Measurements from ENCODE around the gene MYCN. TPM values are rescaled to one million over a fixed set of nuclear protein-coding genes. Genes with fewer than 3 reads are reported as not detected.

Gene MYCN
- total and polyA plus RNA-seq, 2 of the 8 experiments (the other 6 are each of a cell fraction or from before 2014, with no cell fraction given) = 87.8 to 137 TPM

- H2AK5ac ChIP-seq (ENCODE audit: low read depth, low read length) = no peak overlapping the region
- no peak overlapping the region for H3K56ac ChIP-seq (replicated peaks; ENCODE audit: insufficient read length, low read depth, low read length)
- ChIA-PET POLR2A (ENCODE audit: partially characterized antibody) (no interaction called here), CTCF (ENCODE audit: partially characterized antibody) (interaction anchor here (0.8 to 1.1 kb wide), 3 partner anchors 11 to 23 kb away, joined by 3 to 4 read pairs (median 3); no protein-coding TSS in a partner anchor)
- no peak overlapping the region for H2BK15ac ChIP-seq (ENCODE audit: low read length)
- FAIRE-seq = no peak
- H4K91ac ChIP-seq (replicated peaks; ENCODE audit: insufficient read length, low read length) = no peak overlapping the region
- no peak overlapping the region for H2BK20ac ChIP-seq (ENCODE audit: low read length)
- H3K14ac ChIP-seq (ENCODE audit: insufficient read length) = no peak overlapping the region
- no peak overlapping the region for H3K4me2 ChIP-seq (ENCODE audit: insufficient read depth in 1 of 2, low read depth in 2 of 2, low read length in 2 of 2)
- H3K27me3 ChIP-seq (replicated peaks in 1 of 4; ENCODE audit: control insufficient read depth in 3 of 4, extremely low read depth in 1 of 4, insufficient read depth in 3 of 4, low read length in 3 of 4) = no peaks in the 10 kb centered on the region
- no peak overlapping the region for H4K8ac ChIP-seq (ENCODE audit: extremely low read depth, insufficient read depth, low read length)
- no peaks in the 10 kb centered on the region for H3K79me1 ChIP-seq (ENCODE audit: low read depth, low read length)
- 79% methylated on average over 9 of the region's 9 CpGs; no CpG with 5 or more reads in 1 of the 2 experiments for WGBS, 2 experiments (ENCODE audit: extremely low coverage in 1 of 2, insufficient coverage in 1 of 2, insufficient read length in 1 of 2, insufficient replicate concordance in 2 of 2, low coverage in 1 of 2, low lambda C conversion rate in 2 of 2, missing lambda C conversion rate in 1 of 2)
- H2BK12ac ChIP-seq (ENCODE audit: low read depth, low read length) = no peak overlapping the region
- no peak overlapping the region for H2AFZ ChIP-seq (ENCODE audit: low read length)
- no peak overlapping the region for H3K4ac ChIP-seq (replicated peaks; ENCODE audit: insufficient read length, low read depth, low read length)
- H3K79me2 ChIP-seq (ENCODE audit: control insufficient read depth in 1 of 2, insufficient read depth in 2 of 2, low read length in 2 of 2) = no peaks in the 10 kb centered on the region
- DNase-seq (ENCODE audit: low read depth in 1 of 2, low spot score in 2 of 2) = no peak
- no peak overlapping the region for H3K9ac ChIP-seq (replicated peaks in 1 of 4; ENCODE audit: extremely low read depth in 1 of 4, low read depth in 3 of 4, low read length in 3 of 4)
- no peaks in the 10 kb centered on the region for H3K9me3 ChIP-seq (ENCODE audit: insufficient read depth in 2 of 2, low read depth in 1 of 2, low read length in 1 of 2)
- no peak overlapping the region for H3K27ac ChIP-seq (ENCODE audit: low read depth, low read length)
- H3K4me3 ChIP-seq (ENCODE audit: extremely low read depth in 1 of 4, insufficient read depth in 2 of 4, low read depth in 3 of 4, low read length in 4 of 4) = no peak overlapping the region
- no peak overlapping the region for H3K18ac ChIP-seq (ENCODE audit: extremely low read depth, low read length)
- no peak for TF ChIP-seq ATF2 (IDR thresholded peaks at IDR 0.05; ENCODE audit: low read length)
- no peak overlapping the region for H4K5ac ChIP-seq (ENCODE audit: insufficient read length, low read depth, low read length)
- no peaks in the 10 kb centered on the region for H3K23me2 ChIP-seq (ENCODE audit: low read depth, low read length)
- no peak overlapping the region for H2BK120ac ChIP-seq (replicated peaks; ENCODE audit: low read depth, low read length)
- H3K36me3 ChIP-seq (ENCODE audit: control insufficient read depth in 2 of 4, insufficient read depth in 4 of 4, low read length in 3 of 4) = no peaks in the 10 kb centered on the region
- H2BK5ac ChIP-seq (ENCODE audit: low read depth, low read length) = no peak overlapping the region
- H3K4me1 ChIP-seq (replicated peaks in 1 of 4; ENCODE audit: control insufficient read depth in 3 of 4, insufficient read depth in 4 of 4, low read length in 3 of 4) = no peaks in the 10 kb centered on the region
- no peak overlapping the region for H3K23ac ChIP-seq (ENCODE audit: insufficient read length)
- H4K20me1 ChIP-seq (replicated peaks in 1 of 2; ENCODE audit: control insufficient read depth in 1 of 2, insufficient read depth in 2 of 2, low read length in 2 of 2) = no peaks in the 10 kb centered on the region
Measured at GRCh38 chr2:15918761-15919356, 21.5 kb upstream of the MYCN start.
